K562 (cell line): ENCODE results near the gene MAD1L1.

Experiments
- KDM4B ChIP-seq, 2 experiments: fragments of 450-650 bp in 1 of 2; sonication (generic) in 1 of 2; IDR thresholded peaks; 2 replicates each; pipeline ENCODE4 v1.6.1; 2016 to 2017; ENCODE audit warnings: borderline replicate concordance in 2 of 2, antibody characterized with exemption in 1 of 2, low read depth in 1 of 2, mild to moderate bottlenecking in 1 of 2
- NR2C2 ChIP-seq, 2 experiments: fragments of 200-800 bp in 1 of 2; sonication (Bioruptor generic) in 1 of 2; sonication (generic) in 1 of 2; formaldehyde crosslinking in 1 of 2; IDR thresholded peaks; 2 replicates each; pipeline versions ENCODE4 v1.6.1 to v1.8.0; 2016 to 2022; ENCODE audit warnings: mild to moderate bottlenecking in 1 of 2, missing compliant biosample characterization in 1 of 2, missing genetic modification characterization in 1 of 2, missing genetic modification reagents in 1 of 2
- NRF1 ChIP-seq, 2 experiments: fragments of 450-650 bp; IDR thresholded peaks in 1 of 2; conservative IDR thresholded peaks in 1 of 2; 2 replicates each; pipeline ENCODE4 v1.6.1; 2014; ENCODE audit warnings: mild to moderate bottlenecking in 2 of 2
- PHF20 ChIP-seq: fragments of 450-650 bp; IDR thresholded peaks from 2 replicates; pipeline ENCODE4 v1.6.1; 2018; ENCODE audit not compliant: partially characterized antibody
- RBM15 ChIP-seq: fragments of 200-400 bp; formaldehyde crosslinking; IDR thresholded peaks from 2 replicates; pipeline ENCODE4 v1.6.1; 2018; ENCODE audit warnings: mild to moderate bottlenecking, low read length, moderate library complexity; ENCODE audit not compliant: insufficient read depth
- SNRNP70 ChIP-seq: fragments of 200-400 bp; formaldehyde crosslinking; optimal IDR thresholded peaks from 2 replicates; pipeline ENCODE3; 2017; ENCODE audit warnings: low read depth, low read length
- TF ChIP-seq, protein P1 (sequence below): conservative IDR thresholded peaks from 2 replicates; pipeline ENCODE4 v1.6.1; 2011; ENCODE audit warnings: low read depth, mild to moderate bottlenecking, low read length; ENCODE audit not compliant: control insufficient read depth

DNA sequence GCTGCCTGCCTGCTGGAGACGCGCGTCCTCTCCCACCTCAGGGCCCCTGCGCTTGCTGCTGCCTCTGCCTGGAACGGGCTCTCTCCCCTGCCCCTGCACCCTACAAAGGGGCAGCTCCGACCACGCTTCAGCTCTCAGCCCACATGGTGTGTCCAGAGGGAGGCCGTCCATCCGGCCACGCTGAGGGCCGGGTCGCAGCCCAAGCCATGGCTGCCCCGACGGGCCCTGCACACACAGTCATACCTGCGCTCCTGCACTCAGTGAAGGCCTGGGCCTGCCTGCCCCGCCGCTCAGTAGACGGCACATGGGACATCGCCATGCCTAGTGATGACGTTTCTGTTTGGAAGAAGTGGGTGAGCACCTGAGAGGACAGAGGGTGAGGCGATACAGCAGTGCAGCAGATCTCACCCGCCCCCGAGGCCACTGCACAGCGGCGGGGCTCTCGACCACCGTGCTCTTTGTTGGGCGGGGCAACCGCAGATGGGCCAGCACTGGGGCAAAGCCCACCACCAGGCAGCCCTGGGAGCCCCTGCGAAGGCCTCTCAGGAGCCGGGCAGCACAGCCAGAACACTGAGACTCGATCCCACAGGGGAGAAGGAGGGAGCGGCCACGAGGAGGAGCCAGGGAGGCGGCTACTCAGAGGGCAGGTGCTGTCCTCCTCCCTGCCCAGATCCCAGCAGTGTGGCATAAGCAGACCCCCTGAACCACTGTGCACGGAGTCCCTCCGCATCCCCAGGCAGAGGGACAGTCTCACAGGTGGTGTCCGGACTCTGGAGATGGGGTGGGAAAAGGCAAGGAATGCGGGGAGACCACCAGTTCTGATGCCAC lies 129.5 kb downstream of the MAD1L1 start:
- TF ChIP-seq RBM15 (no peak), NR2C2 (CRISPR knock-in tag; IDR thresholded peaks at IDR 0.05) (no peak), NR2C2 (tag; IDR thresholded peaks at IDR 0.05) (no peak), KDM4B (IDR thresholded peaks at IDR 0.05; ENCODE audit: borderline replicate concordance in 2 of 2, low read depth in 1 of 2) (no peak), SNRNP70 (no peak), PHF20 (no peak), NRF1 (conservative IDR thresholded peaks at IDR 0.05 in 1 of 2, IDR thresholded peaks at IDR 0.05 in 1 of 2) (no peak)
- TF ChIP-seq, protein P1, sequence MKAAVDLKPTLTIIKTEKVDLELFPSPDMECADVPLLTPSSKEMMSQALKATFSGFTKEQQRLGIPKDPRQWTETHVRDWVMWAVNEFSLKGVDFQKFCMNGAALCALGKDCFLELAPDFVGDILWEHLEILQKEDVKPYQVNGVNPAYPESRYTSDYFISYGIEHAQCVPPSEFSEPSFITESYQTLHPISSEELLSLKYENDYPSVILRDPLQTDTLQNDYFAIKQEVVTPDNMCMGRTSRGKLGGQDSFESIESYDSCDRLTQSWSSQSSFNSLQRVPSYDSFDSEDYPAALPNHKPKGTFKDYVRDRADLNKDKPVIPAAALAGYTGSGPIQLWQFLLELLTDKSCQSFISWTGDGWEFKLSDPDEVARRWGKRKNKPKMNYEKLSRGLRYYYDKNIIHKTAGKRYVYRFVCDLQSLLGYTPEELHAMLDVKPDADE: no peak
